Duodenal mucosa (tissue), 2 donors: ENCODE data around the gene WRAP73.

ENCODE experiments used
- H3K27ac ChIP-seq: one replicate; pipeline ENCODE4 v1.7.0; 2013; ENCODE audit warnings: low read depth, low read length
- H3K27me3 ChIP-seq, 2 donors: one replicate each; pipeline ENCODE4 v1.7.0; 2013; ENCODE audit warnings: low read length in 2 of 2, control low read depth in 1 of 2; ENCODE audit not compliant: insufficient read depth in 2 of 2, control insufficient read depth in 1 of 2
- H3K36me3 ChIP-seq, 2 donors: one replicate each; pipeline ENCODE4 v1.7.0; 2013; ENCODE audit warnings: low read length in 2 of 2, control low read depth in 1 of 2; ENCODE audit not compliant: insufficient read depth in 2 of 2, control insufficient read depth in 1 of 2
- H3K4me1 ChIP-seq, 2 donors: one replicate each; pipeline ENCODE4 v1.7.0; 2013; ENCODE audit warnings: low read length in 2 of 2, control low read depth in 1 of 2; ENCODE audit not compliant: insufficient read depth in 2 of 2, control insufficient read depth in 1 of 2
- H3K4me3 ChIP-seq, 2 donors: one replicate each; pipeline ENCODE4 v1.7.0; 2013; ENCODE audit warnings: low read length in 2 of 2, low read depth in 1 of 2
- H3K9ac ChIP-seq, 2 donors: one replicate each; pipeline ENCODE4 v1.7.0; 2013; ENCODE audit warnings: low read length in 2 of 2, low read depth in 1 of 2
- H3K9me3 ChIP-seq, 2 donors: one replicate each; pipeline ENCODE4 v1.7.0; 2013; ENCODE audit warnings: low read length in 2 of 2, control low read depth in 1 of 2; ENCODE audit not compliant: control insufficient read depth in 1 of 2

Gene WRAP73

DNA sequence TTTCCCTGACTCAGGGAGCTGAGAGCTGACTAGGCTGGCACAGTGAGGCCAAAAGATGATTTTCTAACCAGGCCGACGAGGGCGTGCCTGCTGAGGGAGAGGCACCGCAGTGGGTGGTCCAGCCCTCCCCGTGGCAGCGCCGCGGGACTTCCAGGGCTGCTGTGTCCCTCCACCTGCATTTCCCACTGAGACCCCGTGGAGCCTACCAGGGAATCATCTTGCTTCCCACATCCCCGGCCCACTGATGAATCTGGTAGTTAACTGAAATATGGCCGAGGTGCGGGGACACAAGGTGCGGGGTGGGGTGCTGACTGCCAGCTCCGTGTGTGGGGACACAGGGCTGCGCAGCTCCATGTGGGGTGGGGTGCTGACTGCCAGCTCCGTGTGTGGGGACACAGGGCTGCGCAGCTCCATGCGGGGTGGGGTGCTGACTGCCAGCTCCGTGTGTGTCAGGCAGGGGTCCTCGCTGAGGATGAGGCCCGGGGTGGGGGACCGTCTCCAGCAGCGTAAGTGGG lies 10.4 kb downstream of the WRAP73 start:
- Histone ChIP-seq H3K4me1 (no peaks in the 10 kb centered on the region), H3K9ac (no peak overlapping the region), H3K36me3 (peaks cover 28 to 74% of the 10 kb centered on the region in 2 donors), H3K27ac (no peak overlapping the region), H3K9me3 (no peaks in the 10 kb centered on the region), H3K27me3 (no peaks in the 10 kb centered on the region), H3K4me3 (no peak overlapping the region)

- no peak overlapping the region for H3K4me3 ChIP-seq
- H3K27ac ChIP-seq: no peak overlapping the region
- H3K9ac ChIP-seq: no peak overlapping the region
- H3K9me3 ChIP-seq: no peaks in the 10 kb centered on the region
- no peaks in the 10 kb centered on the region for H3K4me1 ChIP-seq
- H3K27me3 ChIP-seq: no peaks in the 10 kb centered on the region
- peaks cover 31 to 79% of the 10 kb centered on the region in 2 donors for H3K36me3 ChIP-seq
Measured at GRCh38 chr1:3638676-3639075, 11.2 kb downstream of the WRAP73 start.

- no peaks in the 10 kb centered on the region for H3K4me1 ChIP-seq
- H3K36me3 ChIP-seq: peaks cover 29 to 82% of the 10 kb centered on the region in 2 donors
- H3K9me3 ChIP-seq: no peaks in the 10 kb centered on the region
- H3K4me3 ChIP-seq: no peak overlapping the region
- H3K27me3 ChIP-seq: no peaks in the 10 kb centered on the region
- no peak overlapping the region for H3K27ac ChIP-seq
- H3K9ac ChIP-seq: no peak overlapping the region
Measured at GRCh38 chr1:3638027-3638426, 11.9 kb downstream of the WRAP73 start.

- Histone ChIP-seq H3K4me3 (no peak overlapping the region), H3K4me1 (no peaks in the 10 kb centered on the region), H3K9ac (no peak overlapping the region), H3K27ac (no peak overlapping the region), H3K36me3 (peaks cover 32 to 90% of the 10 kb centered on the region in 2 donors), H3K27me3 (no peaks in the 10 kb centered on the region), H3K9me3 (no peaks in the 10 kb centered on the region)
Measured at GRCh38 chr1:3636531-3636930, 13.4 kb downstream of the WRAP73 start.

DNA sequence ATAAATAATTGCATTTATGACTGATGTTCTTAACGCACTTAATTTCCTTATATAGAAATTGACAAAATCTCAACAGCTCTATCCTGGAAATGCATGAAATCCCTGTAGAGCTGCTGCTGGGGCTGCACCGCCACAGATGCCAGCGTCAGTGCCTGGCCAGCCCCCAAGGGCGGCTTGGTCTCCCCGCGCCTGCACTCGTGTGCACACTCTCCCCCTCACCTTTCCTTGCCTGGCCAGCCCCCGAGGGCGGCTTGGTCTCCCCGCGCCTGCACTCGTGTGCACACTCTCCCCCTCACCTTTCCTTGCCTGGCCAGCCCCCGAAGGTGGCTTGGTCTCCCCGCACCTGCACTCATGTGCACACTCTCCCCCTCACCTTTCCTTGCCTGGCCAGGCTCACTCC lies 13.8 kb downstream of the WRAP73 start:
- H3K27ac ChIP-seq: no peak overlapping the region
- no peak overlapping the region for H3K9ac ChIP-seq
- H3K9me3 ChIP-seq: no peaks in the 10 kb centered on the region
- H3K27me3 ChIP-seq: no peaks in the 10 kb centered on the region
- peaks cover 31 to 90% of the 10 kb centered on the region in 2 donors for H3K36me3 ChIP-seq
- H3K4me1 ChIP-seq: no peaks in the 10 kb centered on the region
- H3K4me3 ChIP-seq: no peak overlapping the region

- H3K36me3 ChIP-seq: peaks cover 35 to 97% of the 10 kb centered on the region in 2 donors
Measured at GRCh38 chr1:3634059-3634800, 15.7 kb downstream of the WRAP73 start.

DNA sequence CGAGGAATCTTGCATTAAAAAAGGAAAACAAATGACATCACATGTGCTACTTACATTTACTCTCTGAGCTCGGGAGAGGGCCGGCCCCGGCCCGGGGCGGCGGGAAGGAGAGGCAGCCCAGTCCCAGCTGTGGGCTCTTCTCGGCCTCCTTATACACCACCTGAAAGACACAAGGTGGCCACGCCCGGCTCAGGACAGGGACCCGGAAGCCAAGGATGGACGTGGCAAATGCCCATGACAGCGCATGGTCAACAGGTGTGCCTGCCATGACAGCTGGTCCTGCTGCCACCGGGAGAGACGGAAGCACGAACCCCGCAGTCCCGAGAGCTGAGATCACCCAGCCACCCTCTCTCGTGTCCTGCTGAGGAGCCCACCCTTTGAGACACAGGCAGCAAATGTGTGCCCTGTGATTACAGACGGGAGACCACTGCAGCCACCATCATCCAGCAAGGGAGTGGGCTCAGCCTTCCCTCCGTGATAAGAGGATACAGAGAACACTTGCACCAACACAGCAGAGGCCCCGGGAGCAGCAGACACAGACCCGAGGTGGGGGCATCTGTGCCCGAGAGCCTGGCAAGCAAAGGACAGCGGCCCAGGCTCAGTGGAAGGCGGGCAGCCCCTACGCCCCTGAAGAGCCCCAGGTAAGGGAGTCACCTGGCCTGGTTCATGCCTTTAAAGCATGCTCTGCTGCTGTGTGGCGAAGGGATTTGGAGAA lies 16.4 kb downstream of the WRAP73 start:
- Histone ChIP-seq H3K36me3 (peaks cover 43 to 94% of the 10 kb centered on the region in 2 donors), H3K4me3 (no peak overlapping the region), H3K9ac (no peak overlapping the region), H3K27ac (no peak overlapping the region), H3K4me1 (no peaks in the 10 kb centered on the region), H3K9me3 (no peaks in the 10 kb centered on the region), H3K27me3 (no peaks in the 10 kb centered on the region)

More at GRCh38 chr1:3634059-3634800, 15.7 kb downstream of the WRAP73 start:
- no peak overlapping the region for H3K9ac ChIP-seq
- H3K27me3 ChIP-seq: no peaks in the 10 kb centered on the region
- H3K27ac ChIP-seq: no peak overlapping the region
- no peak overlapping the region for H3K4me3 ChIP-seq
- no peaks in the 10 kb centered on the region for H3K4me1 ChIP-seq
- no peaks in the 10 kb centered on the region for H3K9me3 ChIP-seq

- peaks cover 47 to 94% of the 10 kb centered on the region in 2 donors for H3K36me3 ChIP-seq
- no peaks in the 10 kb centered on the region for H3K27me3 ChIP-seq
- no peak overlapping the region for H3K9ac ChIP-seq
- H3K4me1 ChIP-seq: no peaks in the 10 kb centered on the region
- H3K27ac ChIP-seq: no peak overlapping the region
- H3K4me3 ChIP-seq: no peak overlapping the region
- H3K9me3 ChIP-seq: no peaks in the 10 kb centered on the region
Measured at GRCh38 chr1:3632716-3633343, 17.1 kb downstream of the WRAP73 start.

GRCh38 chr1:3632298-3632697 lies 17.6 kb downstream of the WRAP73 start:
- H3K9me3 ChIP-seq: no peaks in the 10 kb centered on the region
- H3K4me1 ChIP-seq: no peaks in the 10 kb centered on the region
- no peak overlapping the region for H3K9ac ChIP-seq
- peaks cover 49 to 94% of the 10 kb centered on the region in 2 donors for H3K36me3 ChIP-seq
- no peak overlapping the region for H3K27ac ChIP-seq
- no peaks in the 10 kb centered on the region for H3K27me3 ChIP-seq
- no peak overlapping the region for H3K4me3 ChIP-seq
